ELR (cell line): ENCODE results near the gene DAB2.
A peak's percentile ranks its signal among the peaks of the same experiment; 100 is the strongest.

Source experiments
- DNase-seq: peaks from one replicate; pipeline ENCODE4 v3.0.0-alpha.2; 2015; ENCODE audit warnings: low read depth

The DAB2 gene

DNA sequence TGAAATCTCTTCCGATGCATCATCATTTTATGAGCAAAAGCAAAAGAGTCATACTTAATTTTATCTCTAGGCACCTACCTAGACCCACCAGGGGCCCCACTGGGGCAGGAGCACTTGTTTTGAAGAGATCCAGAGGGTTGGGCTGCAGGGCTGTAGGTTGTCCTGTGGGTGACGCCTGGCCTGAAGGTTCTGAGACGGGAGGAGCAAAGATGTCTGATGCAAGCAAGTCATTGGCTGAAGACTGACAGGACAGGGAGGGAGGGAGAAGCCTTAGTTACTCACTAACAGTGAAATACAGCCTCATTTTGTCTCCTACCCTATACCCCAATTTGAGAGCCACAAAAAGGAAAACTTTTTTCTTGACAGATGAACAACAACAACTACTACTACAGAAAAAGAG lies 43.4 kb downstream of the DAB2 start:
- no peak for DNase-seq

DNA sequence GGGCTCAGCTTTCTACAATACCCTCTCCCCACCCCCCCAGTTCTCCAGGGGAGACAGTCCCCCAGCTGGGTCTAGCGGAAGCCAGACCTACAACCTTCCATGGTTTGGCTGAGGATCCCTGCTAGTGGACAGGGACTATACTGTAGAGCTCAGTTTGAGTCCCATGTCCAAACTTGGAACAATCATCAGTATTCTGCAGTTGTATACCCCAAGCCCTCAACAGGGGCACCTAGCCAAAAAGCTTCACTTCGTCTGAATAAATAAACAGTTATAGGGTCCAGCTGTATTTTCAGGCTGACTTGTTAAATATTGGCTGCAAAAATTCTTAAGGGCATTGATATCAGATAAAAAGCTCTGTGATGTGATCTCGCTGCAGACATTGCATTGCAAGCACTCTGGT lies 45.1 kb downstream of the DAB2 start:
- DNase-seq, result no peak

DNA sequence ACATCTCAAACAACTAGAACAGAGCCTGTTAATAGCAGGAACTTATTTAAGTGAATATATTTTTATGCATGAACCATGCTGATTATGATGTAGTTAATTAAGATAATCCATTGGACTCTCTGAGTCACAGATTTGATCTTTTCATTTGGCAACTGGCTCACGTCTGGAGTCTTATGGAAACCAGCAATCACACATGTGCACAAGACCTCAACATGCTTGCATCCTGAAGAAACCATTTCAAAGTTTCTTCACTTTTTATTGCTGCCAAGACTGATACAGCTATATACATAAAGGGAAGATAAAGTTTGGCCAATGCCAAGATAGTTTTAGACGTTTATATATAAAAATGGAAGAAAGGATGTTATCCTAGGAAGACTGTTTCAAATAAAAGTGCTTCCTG lies 47.2 kb downstream of the DAB2 start:
- no peak for DNase-seq

DNA sequence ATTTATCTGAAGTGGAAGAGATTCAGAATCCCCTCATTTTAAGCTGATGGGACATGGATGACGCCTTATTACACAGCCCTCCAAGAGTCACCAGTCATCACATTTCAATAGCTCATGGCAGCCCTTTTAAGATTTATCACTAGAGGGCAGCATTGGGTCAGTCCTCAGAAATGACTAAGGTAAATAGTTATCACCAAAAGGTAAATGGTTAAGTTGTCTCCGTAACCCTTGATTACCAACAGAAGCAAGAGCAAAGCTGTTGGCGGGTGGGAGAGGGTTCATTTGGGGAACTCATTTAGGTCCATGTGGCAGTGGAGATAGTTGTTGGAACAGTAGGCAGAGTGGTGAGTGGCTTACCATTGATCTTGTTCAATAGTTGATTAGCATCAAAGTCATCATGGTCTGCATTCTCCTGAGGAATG lies 48.5 kb downstream of the DAB2 start:
- DNase-seq, result peak; percentile 77

DNA sequence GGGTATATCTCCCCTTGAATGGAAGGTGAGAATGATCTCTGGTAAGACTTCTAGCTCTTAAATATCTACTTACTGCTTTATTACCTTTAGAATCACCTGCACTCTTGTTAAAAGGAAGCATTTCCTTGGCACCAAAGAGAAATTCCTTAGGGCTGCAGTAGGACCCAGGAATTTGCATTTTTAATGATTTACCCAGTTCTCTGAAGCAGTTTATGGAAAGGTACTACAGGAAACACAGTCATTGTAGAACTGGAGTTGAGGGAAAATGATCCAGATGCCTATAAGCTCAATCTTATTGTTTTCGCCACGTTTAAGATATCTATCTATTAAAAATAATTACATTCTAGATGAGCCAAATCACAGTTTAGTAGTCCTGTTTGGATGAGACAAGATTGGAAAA lies 51.0 kb downstream of the DAB2 start:
- no peak for DNase-seq

DNA sequence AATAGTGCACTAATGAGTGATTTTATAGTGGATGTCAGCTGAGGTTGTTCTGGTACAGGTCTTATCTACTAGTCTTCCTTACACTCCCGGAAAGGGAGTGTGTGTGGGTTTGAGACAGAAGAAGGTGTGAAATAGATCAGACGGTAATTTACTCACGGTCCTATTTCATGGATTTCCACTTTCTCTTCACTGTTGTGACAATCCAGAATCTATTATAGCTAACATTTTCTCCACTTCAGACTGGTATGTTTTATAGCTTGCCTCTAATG lies 53.5 kb downstream of the DAB2 start:
- DNase-seq, result no peak

DNA sequence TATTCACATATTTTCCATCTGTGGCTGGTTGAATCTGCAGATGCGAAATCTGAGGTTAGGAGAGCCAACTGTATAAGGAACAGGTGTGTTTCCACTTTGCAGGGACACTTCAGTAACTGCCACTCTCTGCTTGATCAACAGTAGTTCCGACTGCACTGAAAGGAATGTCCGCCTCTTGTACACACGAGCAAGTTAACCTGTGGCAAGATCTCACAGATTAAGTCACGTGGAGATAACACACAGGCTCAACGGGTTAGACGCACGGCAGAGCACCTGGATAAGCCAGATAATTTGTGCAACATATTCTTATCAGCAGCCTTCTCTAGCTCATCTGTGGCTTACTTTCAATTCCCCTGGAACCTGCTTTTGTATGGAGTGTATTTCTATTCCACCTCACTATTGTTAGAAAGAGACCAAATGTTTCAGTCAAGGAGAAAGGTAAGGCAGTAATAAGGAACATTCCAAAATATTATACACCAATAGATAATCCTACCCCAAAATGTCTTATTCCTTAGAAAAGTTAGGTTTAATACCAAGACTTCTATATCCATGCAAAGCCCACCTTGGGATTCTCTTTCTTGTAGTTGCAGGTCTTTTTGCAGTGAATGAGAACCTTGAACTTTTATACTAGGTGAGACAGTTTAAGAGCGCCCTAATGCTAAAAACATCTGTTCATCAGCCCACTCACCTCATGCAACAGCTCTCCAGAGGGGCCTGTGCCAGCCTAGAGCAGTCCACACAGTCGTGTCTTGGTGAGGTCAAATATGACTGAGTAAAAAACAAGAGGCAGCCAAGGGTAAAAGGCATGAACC lies 54.0 kb downstream of the DAB2 start:
- DNase-seq, result no peak

DNA sequence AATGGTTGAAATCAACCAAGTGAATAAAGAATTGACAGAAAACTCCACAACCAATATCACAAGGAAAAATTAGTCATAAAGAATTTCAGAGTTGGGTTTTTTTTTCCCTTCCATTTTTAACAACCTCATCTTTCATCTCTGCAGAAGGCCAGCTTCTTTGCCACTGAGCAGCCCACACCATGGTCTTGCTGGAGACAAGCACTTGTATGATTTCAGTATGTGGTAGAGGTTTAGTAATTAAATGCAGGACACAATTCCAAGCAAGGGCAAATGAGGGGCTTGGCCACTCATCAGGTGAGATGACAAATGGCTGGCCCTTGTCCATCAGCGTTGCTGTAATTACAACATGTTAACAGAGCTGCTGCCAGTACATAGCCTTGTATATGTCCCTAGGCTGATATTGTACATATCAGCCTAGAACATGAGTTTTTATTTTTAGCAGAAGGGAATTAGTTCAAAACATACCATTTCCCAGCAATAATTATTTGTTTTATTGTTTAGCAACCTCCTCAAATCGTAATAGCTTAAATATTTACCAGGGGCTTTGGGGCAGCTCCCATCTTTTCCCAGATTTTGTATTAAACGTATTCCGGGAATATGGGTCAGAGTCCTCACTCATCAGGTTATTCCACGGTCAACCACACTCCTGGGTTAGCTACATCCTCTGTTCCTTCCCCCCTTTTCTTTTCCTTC lies 55.5 kb downstream of the DAB2 start:
- DNase-seq, result no peak

DNA sequence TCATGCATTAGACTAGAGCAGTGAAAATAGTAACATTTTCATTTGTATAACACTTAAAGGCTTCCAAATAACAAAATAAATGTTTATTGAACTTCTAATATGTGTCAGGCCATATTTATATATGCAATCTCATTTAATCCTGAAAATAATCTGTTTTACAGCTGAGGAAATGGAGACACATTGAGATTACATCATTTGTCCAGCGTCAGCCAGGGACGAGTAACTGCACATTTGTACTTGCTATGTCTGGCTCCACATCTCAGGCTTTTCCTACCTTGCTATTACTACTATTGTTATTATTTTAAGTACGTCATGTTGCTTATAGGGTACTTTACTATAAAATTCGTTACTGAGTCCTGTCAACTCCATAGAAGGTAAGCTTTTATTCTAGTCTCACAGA lies 56.7 kb downstream of the DAB2 start:
- DNase-seq, result no peak

DNA sequence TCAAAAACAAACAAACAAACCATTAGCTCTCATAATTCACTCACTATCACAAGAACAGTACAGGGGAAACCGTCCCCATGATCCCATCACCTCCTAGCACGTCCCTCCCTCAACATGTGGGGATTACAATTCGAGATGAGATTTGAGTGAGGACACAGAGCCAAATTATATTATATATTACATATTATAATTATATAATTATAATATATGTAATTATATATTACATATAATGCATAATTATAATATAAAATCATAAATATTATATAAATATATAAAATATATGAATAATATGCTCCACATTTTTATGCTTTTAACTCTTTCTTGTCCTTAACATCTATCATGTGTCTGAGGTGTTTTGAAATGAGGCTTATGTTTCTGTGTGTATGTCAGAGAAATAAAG lies 57.1 kb downstream of the DAB2 start:
- DNase-seq, result no peak

DNA sequence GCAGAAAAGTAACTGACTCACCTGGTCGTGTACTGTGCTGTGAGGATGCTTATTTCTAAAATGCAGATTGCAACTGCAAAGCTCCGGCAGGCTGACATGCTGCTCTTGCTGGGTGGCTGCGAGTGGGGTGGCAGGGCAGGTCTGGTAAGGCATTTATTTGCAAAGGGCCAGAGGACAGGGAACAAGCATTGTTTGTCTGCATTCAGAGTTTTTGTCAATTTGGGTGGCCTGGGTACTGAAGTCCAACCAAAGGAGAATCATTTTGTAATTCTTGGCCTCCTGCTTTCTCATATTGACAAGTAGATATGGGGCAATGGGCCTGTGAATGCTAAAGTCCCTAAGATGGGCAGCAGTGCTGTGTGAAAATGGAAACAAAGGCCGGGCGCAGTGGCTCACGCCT lies 60.4 kb downstream of the DAB2 start, which contains the start of gene C9:
Gene C9 (minus strand): TSS at position 129 of the 400 bp plus-strand sequence. CDS start 31 bp downstream, at position 98.
- DNase-seq, result no peak

DNA sequence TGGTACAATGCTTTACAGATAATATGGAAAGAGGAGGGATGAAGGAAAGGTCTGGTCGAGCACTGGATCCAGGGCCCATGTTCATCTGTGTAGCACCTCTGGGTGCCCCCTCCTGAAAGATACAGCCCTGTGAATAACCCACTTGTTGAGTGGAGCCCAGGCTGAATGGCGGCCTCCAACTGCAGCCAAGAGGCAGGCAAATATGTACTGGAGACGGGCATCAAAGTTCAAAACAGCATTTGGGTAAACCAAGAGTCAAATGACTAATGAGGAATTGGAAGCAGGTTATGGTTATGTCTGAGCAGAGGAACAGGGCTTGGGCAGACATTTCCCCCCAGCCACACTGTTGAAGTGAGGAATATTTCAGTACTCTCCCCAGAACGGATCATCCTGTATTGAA lies 61.6 kb downstream of the DAB2 start:
- no peak for DNase-seq

DNA sequence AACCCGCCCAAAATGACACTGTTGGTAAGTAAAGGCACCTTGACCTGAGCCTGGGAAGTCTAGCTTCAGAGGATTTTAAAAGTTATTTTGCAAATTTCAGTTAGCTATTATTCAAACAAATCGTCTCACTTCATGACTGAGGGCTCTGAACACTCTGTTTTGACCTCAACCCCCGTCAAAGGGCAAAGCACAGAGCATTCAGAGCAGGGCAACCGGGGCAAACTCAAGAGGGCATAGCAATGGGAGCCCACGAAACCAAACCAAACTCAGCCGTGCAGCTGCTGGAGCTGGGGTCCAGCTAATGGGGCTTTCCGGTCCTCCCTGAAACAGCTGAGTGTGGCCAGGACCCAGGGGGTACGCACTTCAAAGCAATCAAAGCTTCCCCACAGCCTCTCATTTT lies 62.1 kb downstream of the DAB2 start:
- no peak for DNase-seq

DNA sequence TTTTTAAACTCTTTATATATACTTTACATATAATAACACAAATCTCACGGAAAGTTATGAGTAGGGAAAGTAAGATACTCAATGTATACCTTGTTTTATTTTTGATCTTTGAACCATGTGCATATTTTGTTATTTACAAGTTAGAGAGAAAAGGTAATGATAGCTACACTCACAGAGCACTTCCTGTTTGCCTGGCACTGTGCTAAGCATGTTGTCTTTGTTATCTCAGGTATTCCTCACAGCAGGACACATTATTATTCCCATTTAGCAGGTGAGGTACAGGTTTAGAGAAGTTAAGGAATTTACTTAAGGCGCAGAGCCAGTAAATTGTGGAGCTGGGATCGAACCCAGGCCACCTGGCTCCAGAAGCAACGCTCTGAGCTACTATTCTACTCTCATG lies 63.5 kb downstream of the DAB2 start:
- no peak for DNase-seq

DNA sequence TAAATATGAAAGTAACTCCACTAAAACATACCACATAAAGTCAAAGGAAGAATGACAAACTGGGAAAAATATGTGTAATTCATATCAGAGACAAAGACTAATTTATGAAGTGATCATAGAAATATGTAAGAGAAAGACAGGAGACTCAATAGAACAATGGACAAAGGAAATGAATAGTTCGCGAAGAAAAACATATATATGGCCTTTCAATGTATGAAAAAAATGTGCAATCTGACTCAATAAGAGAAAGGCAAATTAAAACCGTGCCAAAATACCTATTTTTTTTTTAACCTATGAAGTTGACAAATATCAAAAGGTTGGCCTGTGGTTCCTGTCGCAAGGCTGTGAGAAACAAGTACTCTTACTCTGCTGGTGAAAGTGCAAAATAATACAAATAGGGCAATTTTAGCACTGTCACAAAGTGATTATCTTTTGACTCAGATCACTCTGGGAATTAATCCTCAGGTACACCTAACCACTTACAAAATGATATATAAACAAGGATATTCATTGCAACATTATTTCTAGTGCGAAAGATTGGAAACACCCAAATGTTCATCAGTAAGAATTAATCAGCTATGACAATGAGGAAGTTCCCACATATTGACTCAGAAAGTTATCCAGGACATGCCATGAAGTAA lies 64.2 kb downstream of the DAB2 start:
- peak; percentile 27 for DNase-seq

DNA sequence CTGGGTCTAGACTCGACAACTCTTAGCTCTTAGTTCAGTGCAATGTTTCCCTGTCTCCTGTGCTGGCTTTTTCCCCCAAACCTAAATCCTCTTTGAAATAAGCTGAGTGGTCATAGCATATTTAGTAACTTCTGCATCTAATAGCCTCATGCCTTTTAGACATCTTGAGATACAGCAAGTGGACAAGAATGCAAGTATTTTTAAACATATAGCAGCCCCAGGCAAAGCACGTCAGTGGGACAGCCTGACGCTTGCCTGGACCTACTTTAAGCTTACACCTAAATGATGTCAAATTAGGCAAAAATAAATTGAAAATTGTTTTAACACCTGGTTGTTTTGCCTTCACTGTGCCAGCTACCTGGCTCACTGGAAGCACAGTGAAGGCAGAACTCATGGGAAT lies 68.5 kb downstream of the DAB2 start:
- DNase-seq, result peak; percentile 61

DNA sequence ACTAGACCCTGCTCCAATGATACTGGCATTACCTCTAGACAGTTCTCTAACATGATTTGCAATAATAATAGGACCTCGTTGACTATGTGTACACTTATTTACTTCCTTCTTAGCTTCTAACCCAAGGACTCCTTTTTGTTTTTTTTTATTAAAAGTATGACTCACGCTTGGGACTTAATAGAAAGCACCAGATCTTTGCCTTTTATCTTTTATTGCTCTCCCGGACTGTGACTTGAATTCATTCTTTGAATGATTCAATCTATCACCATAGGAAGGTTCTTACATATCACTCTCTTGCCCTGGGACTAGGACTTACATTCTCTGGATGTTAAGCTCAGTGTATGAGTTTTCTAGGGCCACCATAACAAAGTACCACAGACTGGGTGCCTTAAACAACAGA lies 69.5 kb downstream of the DAB2 start:
- DNase-seq, result peak; percentile 41

DNA sequence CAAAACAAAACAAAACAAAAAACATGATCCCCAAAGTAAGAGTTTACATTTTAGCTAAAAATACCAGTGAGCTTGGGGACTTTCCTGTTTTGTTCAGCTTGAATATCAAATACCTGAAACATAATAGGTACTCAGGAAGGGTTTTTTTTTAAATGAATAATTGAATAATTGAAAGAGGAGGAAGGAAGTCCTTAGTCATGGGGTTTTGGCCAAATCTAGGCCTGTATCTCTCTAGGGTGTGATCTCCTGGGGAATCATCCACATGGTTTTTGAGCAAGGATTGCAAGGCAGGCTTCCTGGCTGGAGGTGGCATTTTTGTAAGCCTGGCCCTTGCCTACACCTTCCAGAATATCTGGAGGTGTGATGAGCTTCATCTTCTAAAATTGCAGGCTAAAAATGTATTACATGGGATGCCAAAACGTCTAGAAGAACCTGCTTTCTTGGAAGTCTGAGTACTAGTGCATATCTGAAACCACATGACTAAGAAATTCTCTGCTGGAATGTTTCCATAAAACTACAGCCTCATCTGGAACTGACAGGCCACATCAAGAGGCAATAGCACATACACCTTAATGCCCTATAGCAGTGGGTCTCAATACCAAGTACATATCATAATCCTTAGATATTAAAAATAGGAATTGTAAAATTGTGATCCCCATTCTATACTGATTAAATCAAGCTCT lies 70.9 kb downstream of the DAB2 start:
- DNase-seq, result no peak

DNA sequence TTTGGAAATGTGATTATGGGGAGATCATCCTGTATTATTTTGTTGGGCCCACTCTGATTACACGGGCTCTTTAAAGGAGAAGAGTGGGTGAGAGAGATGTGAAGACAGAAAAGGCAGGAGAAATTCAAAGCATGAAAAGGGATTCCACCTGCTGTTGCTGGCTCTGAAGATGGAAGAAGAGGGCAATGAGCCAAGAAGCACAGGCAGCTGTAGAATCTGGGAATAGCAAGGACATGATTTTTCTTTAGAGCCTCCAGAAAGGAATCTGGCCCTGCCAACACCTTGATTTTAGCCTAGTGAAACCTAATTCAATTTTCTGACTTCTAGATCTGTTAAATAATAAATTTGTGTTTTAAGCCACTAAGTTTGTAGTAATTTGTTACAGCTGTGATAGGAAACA lies 71.8 kb downstream of the DAB2 start:
- DNase-seq, result no peak

DNA sequence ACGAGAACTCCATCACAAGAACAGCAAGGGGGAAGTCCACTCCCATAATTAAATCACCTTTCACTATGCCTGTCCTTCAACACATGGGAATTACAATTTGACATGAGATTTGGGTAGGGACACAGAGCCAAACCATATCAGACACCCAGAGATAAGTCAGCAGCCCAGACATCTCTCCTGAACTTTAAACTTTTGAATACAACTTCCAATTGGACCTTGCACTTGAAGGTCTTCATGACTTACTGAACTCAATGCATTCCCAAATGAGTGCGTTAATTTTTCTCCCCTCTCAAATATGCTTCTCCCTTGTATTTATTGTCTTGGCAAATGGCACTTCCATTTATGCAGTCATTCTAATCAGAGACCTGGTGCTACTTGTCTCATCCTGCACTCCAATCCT lies 72.6 kb downstream of the DAB2 start:
- DNase-seq, result no peak

DNA sequence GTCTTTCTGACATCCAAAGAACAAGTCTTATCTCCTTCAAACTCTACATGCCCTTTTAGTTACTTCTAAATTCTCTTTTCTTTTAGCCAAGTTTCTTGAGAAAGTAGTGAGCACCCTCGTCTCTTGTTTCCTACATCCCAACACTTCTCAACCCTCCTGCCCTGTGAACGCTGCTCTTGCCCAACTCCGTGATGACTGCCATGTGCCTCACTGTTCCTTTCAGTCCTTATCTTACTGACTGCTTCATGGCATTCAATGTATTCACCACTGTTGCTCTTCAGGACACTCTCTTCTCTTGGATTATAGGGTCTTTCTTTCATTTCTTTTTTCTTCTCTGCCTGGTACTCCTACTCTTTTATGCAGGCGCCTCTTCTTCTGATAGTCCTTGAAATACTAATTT lies 75.3 kb downstream of the DAB2 start:
- DNase-seq, result no peak

DNA sequence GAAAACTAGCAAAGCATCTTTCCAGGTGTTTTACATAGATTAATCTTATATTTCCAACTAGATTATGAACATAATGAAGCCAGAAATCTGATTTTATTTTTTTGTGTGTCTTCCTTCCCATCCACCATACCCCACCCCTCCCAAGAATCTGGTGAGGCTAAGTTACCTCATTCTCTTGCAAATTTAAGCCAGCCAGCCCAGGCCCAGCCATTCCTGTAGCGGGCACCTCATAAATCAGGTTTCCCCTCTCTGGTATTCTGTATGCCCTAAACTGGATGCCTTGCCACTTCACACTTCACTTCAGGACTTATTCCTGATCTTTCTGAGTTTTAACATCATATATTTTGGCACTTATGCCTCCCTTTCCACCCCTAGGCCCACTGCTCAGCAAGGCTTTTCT lies 82.3 kb downstream of the DAB2 start:
- DNase-seq, result no peak

DNA sequence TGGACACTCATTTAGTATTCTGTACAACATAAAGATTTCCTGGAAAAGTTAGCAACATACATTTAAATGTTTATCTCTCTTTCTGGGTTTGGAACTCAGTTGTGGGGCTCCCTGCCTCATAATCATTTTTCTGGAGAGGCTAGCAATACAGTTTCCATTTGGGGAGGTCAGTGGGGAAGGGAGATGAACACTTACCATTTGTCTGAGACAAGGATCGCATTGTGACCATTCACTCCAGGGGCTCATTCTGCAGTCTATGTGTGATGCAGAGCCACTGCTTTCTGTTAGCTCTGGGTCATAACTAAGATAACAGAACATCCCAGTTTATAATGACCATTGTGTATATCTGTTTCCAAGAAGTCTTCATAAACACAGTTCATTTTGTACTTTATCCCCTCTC lies 82.9 kb downstream of the DAB2 start:
- DNase-seq, result no peak
